GM19452 (cell line): Measurements from ENCODE around the gene PDPK1.
"Not testable (repeated sequence)": the region's sequence is repeated elsewhere in the genome, so short reads cannot be mapped to it uniquely, and the experiment has no call there.

ENCODE experiments used
- ATAC-seq: cut with Tn5 transposase; IDR thresholded peaks from one replicate; pipeline ENCODE4 v1.9.1; 2021; ENCODE audit not compliant: unreplicated experiment

The PDPK1 gene

DNA sequence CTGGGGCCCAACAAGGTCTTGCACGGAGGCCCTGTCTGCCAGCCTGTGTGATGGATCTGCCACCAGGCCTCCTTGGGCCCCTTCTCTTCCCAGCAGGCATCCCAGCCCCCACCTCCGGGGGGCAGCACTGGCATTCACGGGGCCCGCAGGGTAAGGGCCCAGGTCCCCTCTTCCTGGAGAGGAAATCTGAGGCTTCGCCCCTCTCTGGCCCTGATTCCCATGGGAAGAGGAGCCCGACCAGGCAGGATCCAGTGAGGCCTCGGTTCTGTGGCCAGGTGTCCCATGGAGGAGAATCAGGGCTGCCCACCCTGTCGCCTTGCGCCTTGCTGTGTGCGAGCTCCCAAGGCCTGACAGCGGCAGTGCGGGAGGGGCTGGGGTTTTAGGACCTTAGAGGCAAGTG, 48.4 kb downstream of the PDPK1 start:
- ATAC-seq: no peak

DNA sequence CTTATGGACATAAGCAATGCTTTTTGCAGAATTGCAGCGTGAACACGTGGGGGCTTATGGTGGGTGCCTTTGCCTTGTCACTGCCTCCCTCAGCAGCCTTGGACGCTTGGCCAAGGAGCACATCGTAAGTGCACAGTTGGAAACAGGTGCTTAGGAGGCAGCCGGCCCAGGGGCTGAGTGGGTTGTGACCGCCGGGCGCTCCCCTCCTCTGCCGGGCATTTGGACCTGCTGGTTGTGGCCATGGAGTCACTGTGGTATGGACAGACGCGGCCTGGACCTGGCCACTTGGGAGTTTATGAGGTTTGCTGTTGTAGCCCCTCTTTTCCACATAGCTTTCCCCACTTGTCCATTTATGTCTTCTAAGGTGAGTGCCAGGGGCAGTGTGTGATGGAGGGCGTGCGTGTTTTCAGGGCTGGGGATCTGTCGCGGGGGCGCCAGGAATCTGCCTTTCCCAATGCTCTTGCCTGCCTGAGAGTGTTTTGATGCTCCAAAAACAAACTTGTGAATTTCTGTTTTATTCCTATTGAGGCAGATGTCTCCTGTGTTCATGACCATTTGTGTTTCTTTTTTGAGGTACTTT, 49.2 kb downstream of the PDPK1 start:
- ATAC-seq: no peak

DNA sequence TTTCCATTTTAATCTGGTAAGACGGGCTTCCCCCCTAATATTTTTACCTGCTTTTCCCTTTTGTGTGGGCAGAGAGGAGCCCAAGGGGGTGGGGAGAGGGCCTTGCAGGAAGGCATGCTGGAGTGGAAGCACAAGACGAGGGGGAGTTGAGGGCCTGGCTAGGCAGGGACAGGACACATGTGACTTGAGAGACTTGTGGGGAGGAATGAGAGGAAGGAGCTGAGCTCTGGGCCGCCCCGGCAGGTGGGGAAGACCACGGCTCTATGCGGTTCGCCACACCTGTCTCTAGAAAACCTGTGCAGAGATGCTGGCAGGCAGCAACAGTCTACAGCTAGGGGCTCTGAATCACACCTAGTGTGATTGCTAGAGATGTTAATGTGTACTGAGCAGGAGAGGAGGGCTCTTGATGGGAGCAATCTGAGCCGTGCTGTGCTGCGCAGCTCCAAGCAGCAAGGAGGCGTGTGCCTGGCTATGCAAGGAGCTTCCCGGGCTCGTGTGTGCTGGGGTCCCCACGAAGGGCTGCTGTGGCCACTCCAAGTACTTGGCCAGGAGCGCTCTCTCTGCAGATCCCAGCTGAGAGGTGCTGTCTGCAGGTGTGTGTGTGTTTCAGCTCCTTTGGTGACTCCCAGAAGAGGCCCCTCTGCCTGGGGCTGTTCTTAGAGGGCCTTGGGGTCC, 50.2 kb downstream of the PDPK1 start:
- no peak for ATAC-seq

DNA sequence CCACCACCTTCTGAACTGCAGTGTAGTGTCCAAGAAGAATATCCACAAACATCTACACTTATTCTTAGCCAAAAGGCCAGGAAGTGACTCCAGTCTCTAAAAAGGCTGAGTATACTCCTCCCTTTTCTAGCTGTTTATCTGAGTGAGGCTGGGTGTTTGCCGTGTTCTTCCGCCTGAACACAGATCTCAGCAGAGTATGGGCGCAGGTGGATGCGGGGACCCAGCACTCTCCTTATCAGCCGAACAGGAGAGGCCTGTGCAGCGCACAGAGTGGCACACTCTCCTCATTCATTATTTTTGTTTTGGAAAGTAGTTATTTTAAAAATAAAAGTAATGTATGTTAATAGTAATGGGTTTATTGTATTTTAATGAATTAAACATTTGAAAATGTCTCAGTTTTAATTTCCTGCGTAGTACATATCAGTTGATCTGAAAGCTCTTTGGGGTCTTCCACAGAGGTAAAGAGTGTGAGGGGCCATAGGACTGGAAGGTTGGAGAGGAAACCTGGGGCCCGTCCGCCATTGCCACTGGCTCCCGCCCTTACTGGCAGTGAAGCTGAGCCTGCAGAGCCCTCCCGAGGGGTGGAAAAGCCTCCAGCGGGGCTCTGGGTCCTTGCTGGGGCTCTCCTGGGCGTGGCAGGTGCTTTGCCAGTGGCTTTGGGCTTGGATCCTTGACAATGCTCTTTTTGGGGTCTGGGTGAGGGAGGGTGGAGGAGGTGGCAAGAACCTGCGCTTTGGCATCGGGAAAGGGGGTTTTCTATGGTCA, 53.8 kb downstream of the PDPK1 start:
- ATAC-seq: no peak

DNA sequence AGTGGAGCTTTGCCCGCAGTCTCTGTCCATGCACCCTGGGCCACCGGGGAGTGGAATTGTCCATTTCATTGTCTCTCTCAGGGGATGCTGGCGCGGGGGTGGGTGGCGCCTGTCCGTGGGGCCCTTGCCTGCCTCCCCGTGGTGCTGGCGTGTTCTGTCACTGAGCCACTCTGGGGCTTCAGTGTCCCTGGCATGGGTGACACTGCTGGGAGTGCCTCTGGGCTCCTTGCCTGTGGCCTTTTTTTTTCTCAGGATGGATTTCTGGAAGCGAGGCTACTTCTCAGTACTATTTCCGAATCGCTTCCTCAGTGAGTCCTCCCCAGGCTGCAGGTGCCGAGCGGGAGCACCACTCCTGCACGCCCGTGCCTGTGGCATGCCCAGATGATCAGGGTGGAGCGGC, 55.0 kb downstream of the PDPK1 start:
- ATAC-seq: no peak

DNA sequence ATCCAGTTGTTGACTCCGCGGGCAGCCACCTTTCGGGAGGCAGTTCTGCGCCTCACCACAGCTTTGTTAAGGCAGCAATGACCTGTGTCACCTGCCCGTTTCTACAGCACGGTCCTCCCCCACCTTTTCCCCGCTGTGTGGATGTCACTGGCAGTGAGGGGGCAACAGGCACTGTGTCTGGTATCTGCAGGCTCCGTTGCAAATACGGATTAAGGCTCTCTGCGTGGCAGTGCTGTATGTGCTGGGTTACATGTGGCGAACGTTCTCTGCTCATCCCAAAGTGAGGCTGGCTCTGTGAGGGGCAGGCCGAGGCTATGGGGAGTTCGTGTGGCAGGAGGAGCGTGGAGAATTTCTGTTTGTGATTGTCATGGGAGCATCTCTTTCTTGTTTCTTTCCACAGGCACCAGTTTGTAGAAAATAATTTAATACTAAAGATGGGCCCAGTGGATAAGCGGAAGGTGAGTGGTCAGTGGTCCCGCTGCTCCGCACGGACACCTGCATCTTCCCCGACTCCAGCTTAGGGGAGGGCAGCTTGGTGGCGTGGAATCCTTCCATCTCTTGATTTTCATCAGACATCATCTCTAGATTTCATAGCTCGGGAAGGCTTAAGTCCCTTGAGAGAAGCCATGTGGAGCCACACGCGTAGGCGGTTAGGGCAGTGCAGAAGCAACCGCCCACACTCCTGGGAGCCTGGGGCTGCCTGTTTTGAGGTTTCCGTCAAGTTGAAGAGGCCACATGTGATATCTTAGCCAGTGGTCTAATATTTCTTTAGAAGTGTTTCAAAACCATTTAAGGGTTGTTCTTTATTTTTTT, 57.8 kb downstream of the PDPK1 start:
- ATAC-seq: no peak

DNA sequence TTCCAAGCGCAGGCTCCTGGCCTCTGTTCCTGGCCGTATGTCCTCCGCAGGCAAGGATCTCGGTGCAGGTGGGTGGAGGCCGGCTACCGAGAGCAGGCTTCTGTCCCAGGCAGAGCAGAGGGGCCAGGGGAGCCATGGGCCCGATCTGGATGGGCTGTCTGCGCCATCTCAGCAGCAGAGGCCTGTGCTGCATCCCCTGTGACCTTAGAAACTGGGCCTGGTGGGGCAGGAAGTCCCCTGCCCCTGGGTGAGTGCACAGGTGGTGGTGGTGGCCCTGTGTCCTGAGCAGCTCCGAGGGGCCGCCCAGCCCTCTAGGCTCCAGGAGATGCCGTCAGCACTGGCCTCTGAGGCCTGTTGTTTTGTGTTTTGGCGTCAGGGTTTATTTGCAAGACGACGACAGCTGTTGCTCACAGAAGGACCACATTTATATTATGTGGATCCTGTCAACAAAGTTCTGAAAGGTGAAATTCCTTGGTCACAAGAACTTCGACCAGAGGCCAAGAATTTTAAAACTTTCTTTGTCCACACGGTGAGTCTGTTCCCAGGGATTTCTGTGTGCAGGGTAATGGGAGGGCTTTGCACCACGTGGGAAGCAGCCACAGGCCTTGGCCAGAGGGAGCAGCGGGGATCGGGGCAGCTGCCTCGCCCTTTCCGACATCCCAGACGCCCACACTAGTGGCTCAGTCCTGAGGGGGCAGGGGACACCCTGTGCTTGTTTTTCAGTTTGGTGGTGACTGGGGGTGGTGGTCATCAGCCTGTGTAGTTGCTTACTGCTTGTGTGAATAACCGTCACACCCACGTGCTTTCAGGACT, 59.1 kb downstream of the PDPK1 start:
- ATAC-seq: no peak

DNA sequence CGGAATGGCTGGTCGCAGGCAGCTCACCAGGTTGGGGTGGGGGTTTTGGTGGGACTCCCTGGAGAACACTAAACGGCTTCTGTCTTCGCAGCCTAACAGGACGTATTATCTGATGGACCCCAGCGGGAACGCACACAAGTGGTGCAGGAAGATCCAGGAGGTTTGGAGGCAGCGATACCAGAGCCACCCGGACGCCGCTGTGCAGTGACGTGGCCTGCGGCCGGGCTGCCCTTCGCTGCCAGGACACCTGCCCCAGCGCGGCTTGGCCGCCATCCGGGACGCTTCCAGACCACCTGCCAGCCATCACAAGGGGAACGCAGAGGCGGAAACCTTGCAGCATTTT, 59.7 kb downstream of the PDPK1 start:
- no peak for ATAC-seq

DNA sequence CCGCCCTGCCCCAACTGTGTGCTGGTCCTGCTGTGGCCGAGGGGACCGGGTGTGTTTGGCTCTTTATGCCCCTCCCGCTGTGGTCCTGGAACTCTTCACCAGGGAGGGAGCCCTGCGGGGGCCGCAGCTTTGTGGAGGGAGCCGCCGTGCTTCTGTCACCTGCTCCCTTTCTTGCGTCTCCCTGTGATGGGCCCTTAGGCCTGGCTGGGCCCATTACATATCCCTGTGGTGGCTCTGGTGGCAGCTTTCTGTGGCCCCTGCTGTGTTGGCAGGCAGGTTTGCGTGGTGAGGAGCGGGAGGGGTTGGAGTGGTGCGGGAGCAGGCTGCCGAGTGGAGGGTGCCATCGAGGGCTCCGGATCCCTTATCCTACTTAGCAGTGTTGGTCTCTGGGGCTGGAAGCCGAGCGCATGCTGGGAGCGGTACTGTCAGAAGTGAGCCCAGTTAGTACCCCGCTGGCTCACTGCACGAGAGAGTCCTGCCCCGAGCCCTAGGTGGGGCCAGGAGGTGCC, 60.4 kb downstream of the PDPK1 start:
- ATAC-seq: no peak

DNA sequence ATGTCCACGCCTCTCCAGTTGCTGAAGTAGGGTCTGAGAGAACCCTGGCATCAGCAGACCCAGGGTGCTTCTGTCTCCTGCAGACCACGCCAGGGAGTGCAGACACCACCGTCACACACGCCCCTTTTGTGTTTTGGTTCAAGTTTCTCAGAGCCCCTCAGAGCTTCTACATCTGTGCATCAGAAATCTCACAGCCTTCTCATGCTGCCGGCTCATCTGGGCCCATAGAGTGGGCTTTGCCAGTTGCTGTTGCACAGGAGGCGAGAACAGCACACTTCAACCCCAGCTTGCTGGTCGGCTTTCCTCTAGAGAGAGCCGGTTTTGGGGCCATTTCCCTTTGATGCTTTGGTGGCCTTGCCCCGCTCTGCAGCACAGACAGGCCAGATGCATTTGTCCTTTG, 60.9 kb downstream of the PDPK1 start:
- ATAC-seq: no peak

DNA sequence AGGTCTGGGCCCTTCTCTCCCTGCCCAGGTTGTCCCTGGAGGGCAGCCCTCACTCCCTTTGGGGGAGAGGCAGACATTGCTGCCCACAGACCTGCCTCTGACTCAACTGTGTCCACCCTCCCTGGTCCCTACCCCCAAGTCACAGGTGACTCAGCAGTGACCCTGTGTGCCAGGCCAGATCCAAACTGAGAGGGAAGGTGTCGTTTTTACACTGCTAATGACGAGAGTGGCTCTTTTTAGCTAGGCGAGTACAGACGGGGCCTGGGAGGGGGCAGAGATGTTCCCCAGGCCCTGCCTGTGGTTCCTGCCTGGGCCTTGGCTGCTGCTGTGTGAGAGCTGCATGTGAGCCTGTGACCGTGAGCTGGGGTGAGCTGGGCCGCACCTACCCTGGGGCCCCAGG, 61.3 kb downstream of the PDPK1 start:
- not testable (repeated sequence) for ATAC-seq

DNA sequence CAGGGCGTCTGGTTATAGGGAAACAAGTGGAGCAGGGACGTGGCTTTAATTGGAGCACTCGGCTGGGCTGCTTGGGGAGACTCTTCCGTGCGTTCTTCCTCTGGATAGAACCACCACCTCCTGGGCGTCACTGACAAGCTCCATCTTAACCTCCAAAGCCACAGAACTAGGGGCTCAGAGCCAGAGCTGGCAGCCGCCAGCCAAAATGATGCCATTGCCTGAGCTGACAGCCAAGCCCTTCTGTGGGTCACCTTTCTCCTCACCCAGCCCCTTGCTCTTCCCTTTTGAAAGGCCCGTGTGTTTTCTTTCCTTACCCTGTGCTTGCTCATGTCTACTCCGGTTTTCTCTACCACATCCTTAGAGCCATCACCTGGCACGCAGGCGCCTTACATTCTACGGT, 62.0 kb downstream of the PDPK1 start:
- not testable (repeated sequence) for ATAC-seq

DNA sequence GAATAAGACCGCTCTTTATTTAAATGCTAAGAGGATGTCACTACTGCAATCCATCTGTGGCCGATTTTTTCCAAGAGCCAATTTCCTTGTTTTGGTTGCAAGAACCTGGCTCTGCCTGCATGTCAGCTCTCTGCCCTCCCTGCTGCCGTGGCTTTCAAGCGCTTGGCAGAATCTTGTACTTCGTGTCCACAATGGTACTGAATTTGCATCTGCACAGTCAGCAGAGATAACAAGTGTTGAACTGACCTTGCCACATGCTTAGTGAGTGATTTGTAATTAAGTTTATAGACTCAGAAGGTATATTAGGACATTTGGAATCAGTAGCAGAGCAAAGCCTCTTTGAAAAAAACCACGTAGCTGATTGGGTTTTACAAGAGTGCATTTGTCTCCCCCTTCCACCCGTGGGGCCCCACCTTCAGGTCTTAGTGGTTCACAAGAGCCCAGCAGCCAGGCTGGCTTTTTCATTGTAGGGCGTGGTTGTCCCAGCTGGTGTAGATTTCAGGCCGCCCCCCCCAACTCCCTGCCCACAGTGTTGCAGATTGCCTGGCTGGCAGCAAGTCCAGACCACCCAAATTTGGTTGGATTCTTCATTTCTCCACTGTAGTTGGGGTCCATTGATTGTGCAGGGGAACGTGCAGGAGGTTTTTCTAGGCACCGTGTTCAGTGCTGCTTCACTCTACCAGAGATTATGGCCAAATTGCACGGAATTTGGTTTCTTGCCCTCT, 63.6 kb downstream of the PDPK1 start:
- not testable (repeated sequence) for ATAC-seq

DNA sequence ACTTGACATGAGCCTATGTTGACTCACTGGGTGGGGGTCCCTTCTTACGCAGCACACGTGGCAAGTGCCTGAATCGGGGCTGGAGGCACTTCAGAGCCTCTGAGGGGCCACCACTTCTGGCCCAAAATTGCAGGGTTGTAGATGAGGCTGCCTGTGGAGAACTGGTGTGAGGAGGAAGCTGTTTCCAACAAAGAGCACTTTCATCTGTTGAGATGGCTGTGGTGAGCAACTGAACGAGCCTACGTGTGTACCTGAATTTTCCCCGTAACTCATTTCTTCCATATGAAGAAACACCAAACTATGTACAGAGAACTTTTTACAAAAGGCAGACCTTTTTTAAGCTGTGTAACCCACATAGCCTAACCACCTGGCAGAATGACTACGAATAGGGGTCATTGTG, 64.4 kb downstream of the PDPK1 start:
- ATAC-seq: not testable (repeated sequence)

DNA sequence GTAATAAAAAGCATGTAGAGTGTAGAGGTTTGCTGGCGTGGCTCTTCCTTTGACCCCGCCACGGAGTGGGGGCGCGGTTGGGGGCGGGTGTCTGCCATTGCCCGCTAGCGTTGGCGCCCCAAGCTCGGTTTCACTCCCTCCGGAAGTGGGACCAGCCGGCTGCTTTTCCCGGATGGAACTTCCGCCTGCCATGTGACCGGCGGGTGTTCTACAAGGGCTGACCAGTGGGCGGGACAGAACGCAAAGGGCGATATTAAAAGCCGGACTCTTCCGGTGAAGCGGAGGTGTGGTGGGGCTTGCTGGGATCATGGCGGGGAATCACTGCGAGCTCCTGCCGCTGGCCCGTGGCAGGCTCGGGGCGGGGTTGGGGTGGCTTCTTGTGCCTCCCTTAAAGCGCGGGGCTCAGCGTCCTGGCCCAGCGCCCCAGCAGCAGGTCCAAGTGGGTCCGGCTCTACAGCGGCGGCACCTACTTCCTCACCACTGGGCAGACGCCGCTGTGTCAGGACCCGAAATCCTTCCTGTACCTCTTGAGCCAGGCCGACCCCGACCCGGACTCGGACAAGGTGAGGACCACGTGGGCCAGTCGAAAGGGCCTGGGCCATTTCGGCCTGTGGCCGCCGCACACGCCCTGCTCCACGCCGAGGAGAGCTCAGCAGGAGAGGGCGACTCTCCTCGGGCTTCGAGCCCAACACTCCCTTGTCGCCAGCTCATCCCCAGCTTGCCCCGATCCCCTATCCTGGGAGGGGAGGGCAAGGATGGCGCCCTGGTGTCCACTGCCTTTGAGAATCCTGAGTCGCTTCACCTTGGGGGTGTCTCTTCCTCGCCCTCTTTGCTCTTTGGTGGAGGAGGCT, 65.6 kb downstream of the PDPK1 start:
- peak; percentile 48 for ATAC-seq

DNA sequence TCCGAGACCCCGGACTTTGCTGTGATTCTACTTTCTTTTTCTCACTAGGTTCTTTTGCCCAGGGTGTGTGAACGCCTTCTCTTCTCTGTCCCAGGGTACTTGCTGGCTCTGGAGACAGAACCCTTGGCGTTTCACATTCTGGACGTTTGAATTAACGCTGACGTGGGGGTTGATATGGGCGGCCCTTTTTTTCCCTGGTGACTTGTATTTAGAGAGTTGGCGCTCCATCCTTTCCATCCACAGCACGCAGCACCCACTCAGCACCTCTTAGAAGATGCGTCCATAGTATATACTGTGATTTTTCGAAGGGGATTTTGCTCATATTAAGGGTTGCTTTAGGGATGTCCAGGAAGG, 66.2 kb downstream of the PDPK1 start:
- not testable (repeated sequence) for ATAC-seq

DNA sequence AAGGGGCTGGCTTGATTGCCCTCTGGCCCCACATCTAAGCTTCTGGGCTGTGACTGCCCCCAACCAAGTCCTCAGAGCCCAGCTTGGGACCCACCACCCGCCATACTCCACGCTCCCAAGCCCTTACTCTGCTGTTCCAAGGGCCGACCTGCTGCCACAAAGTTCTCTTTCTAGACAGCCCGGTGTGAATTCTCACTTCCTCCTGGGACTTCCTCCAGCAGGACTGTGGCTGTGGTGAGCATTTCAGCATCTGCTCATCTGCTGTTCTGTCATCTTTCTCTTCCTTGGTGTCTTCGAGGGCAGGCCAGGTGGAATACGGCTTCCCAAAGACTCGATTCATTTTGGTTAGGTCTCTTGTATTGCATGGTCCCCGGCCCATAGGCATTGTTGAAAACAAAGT, 69.0 kb downstream of the PDPK1 start:
- not testable (repeated sequence) for ATAC-seq

DNA sequence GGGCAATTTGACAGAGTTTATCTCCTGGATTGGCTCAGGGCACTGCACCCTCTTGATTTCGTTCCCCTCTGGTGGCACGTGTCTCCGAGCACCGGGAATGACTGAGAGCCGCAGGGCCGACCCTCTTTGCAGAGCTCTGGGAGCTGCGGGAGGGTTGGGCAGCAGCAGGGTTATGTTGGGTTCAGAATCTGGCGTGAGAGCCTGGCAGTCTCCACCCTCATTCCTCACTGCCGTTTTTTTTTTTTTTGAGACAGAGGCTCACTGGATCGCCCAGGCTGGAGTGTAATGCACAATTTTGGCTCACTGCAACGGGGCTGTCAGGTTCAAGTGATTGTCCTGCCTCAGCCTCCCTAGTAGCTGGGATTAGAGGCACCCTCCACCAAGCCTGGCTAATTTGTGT, 71.5 kb downstream of the PDPK1 start:
- ATAC-seq: not testable (repeated sequence)

DNA sequence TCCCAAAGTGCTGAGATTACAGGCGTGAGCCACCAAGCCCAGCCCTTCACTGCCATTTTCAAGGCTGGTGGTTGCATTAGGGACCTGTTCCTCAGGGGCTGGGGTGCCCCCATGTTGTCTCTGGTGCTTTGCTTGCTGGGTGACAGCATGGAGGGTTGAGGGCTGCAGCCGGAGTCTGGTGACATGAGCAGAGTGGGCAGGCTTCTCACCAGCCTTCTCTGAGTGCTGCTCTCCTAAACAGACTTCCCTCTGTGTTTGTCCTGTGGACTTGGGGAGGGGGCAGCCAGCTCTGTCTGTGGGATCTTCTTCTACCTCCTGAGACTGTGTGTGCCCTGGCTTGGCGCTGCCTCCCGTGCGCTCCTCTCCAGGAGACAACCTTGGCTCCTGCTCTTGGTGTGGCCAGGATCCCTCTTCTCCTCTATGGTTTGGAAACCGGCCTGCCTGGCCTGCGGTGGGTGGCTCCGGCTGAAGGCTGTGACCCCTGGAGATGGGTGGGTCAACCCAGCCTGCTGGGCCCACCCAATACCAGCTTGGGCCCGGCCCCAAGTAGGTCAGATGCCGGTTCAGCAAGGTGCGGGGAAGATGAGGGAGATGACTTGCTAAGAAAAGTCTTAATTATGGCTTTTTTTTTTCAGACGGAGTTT, 72.1 kb downstream of the PDPK1 start:
- no peak for ATAC-seq
